ENCODE results near the gene YPEL5.

DNA sequence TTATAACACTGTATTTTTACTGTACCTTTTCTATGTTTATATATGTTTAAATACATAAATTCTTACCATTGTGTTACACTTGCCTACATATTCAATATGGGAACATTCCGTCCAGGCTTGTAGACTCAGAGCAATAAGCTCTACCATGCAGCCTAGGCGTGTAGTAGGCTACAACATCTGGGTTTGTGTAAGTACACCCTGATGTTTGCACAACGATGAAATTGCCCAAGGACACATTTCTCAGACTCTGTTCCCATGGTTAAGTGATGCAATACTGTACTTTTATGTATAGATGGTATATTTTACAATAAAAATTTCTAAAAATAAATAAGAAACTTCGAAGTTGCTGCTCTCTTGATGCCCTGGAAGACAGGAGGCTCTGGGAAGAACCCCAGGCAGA, 38.4 kb downstream of the YPEL5 start:
- TF ChIP-seq, protein P1, sequence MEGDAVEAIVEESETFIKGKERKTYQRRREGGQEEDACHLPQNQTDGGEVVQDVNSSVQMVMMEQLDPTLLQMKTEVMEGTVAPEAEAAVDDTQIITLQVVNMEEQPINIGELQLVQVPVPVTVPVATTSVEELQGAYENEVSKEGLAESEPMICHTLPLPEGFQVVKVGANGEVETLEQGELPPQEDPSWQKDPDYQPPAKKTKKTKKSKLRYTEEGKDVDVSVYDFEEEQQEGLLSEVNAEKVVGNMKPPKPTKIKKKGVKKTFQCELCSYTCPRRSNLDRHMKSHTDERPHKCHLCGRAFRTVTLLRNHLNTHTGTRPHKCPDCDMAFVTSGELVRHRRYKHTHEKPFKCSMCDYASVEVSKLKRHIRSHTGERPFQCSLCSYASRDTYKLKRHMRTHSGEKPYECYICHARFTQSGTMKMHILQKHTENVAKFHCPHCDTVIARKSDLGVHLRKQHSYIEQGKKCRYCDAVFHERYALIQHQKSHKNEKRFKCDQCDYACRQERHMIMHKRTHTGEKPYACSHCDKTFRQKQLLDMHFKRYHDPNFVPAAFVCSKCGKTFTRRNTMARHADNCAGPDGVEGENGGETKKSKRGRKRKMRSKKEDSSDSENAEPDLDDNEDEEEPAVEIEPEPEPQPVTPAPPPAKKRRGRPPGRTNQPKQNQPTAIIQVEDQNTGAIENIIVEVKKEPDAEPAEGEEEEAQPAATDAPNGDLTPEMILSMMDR (IDR thresholded peaks at IDR 0.05): no peak
- TF ChIP-seq POLR2A (IDR thresholded peaks at IDR 0.05): no peak
